HepG2 (cell line): Measurements from ENCODE around the gene CADM3. TPM values are rescaled to one million over a fixed set of nuclear protein-coding genes. Genes with fewer than 3 reads are reported as not detected.

ENCODE experiments used
- ATAC-seq: fragments of 200-7000 bp; cut with Tn5 transposase; 3 replicates; pipeline ENCODE4 v1.9.1; 2020; ENCODE audit warnings: mild to moderate bottlenecking, moderate library complexity
- BruUV-seq: library from RNA; stranded (reverse); fragments of 400-500 nt; replicated peaks from 2 replicates; lab custom pipeline; 2021; lab: Mats Ljungman, UMichigan
- CTCF ChIA-PET: fragments of 300-600 bp; formaldehyde crosslinking; extraction: SDS; loops from one replicate; lab custom pipeline; 2021; ENCODE audit warnings: low total read pairs, inconsistent platforms, low intra/inter-chr PET ratio; lab: Yijun Ruan, JAX
- POLR2A ChIA-PET: fragments of 350-600 bp; sonication (Branson Sonifier 250); formaldehyde crosslinking; loops from one replicate; lab custom pipeline; 2020; ENCODE audit warnings: antibody characterized with exemption, inconsistent platforms; lab: Yijun Ruan, JAX
- DNase-seq: peaks from one replicate; pipeline ENCODE4 v3.0.0-alpha.2; 2015; ENCODE audit warnings: low spot score
- FAIRE-seq: peaks from 3 replicates; lab custom pipeline; 2011; peaks lifted over from hg19 to GRCh38; lab: Jason Lieb, UNC
- H2AFZ ChIP-seq: one replicate; pipeline ENCODE4 v1.6.1; 2011; ENCODE audit warnings: low read length, inconsistent platforms
- H3K27ac ChIP-seq: fragments of 300-600 bp; 3 replicates; pipeline ENCODE4 v1.8.0; 2011; ENCODE audit warnings: mixed run types, mild to moderate bottlenecking, mixed read lengths, low read length, inconsistent platforms; ENCODE audit not compliant: insufficient read depth; ENCODE audit errors: extremely low read length
- H3K27me3 ChIP-seq, 2 experiments: fragments of 200-600 bp in 1 of 2; 2 replicates in 1 of 2; 3 replicates in 1 of 2; pipeline versions ENCODE4 v1.6.0 to v1.8.0; 2011; ENCODE audit warnings: low read length in 2 of 2, mild to moderate bottlenecking in 2 of 2, moderate library complexity in 2 of 2, inconsistent platforms in 1 of 2; ENCODE audit not compliant: insufficient read depth in 2 of 2, control insufficient read depth in 1 of 2
- H3K36me3 ChIP-seq, 2 experiments: fragments of 200-600 bp in 1 of 2; replicated peaks in 1 of 2; 2 replicates in 1 of 2; 3 replicates in 1 of 2; pipeline versions ENCODE4 v1.5.1 to v1.8.0; 2011; ENCODE audit warnings: low read length in 2 of 2, inconsistent platforms in 1 of 2; ENCODE audit not compliant: insufficient read depth in 2 of 2, control insufficient read depth in 1 of 2
- H3K4me1 ChIP-seq: 2 replicates; pipeline ENCODE4 v1.5.1; 2012; ENCODE audit warnings: low read length, inconsistent platforms; ENCODE audit not compliant: insufficient read depth
- H3K4me2 ChIP-seq: 2 replicates; pipeline ENCODE4 v1.6.0; 2011; ENCODE audit warnings: low read depth, low read length, inconsistent platforms
- H3K4me3 ChIP-seq, 3 experiments: fragments of 200-600 bp in 1 of 3; sonication (generic), shearing (Covaris generic) in 1 of 3; replicated peaks in 1 of 3; 2 replicates each; pipeline ENCODE4 v1.5.1; 2011 to 2016; ENCODE audit warnings: low read length in 3 of 3, inconsistent platforms in 2 of 3, low read depth in 2 of 3, mild to moderate bottlenecking in 2 of 3, control low read depth in 1 of 3, mixed read lengths in 1 of 3; ENCODE audit not compliant: insufficient read depth in 1 of 3
- H3K79me2 ChIP-seq: one replicate; pipeline ENCODE4 v1.6.1; 2011; ENCODE audit warnings: low read length, inconsistent platforms; ENCODE audit not compliant: insufficient read depth
- H3K9ac ChIP-seq: 2 replicates; pipeline ENCODE4 v1.6.0; 2011; ENCODE audit warnings: mild to moderate bottlenecking, low read depth, low read length, inconsistent platforms; ENCODE audit not compliant: insufficient read depth
- H3K9me3 ChIP-seq: 2 replicates; pipeline ENCODE4 v1.5.1; 2012; ENCODE audit warnings: mild to moderate bottlenecking, low read length
- H4K20me1 ChIP-seq: 2 replicates; pipeline ENCODE4 v1.6.0; 2011; ENCODE audit warnings: inconsistent platforms, mild to moderate bottlenecking, low read length, moderate library complexity; ENCODE audit not compliant: insufficient read depth
- ESRRA ChIP-seq: sonication (generic); formaldehyde crosslinking; IDR thresholded peaks from 2 replicates; pipeline ENCODE4 v1.5.1; 2020; ENCODE audit warnings: mild to moderate bottlenecking, low read depth, missing genetic modification reagents
- GTF3A ChIP-seq: sonication (generic); formaldehyde crosslinking; conservative IDR thresholded peaks from 2 replicates; pipeline ENCODE4 v1.4.0; 2020; ENCODE audit warnings: mild to moderate bottlenecking, missing genetic modification reagents
- YEATS4 ChIP-seq: sonication (generic); formaldehyde crosslinking; IDR thresholded peaks from 2 replicates; pipeline ENCODE4 v1.4.0; 2020; ENCODE audit warnings: missing genetic modification reagents, borderline replicate concordance
- ZFYVE20 ChIP-seq: sonication (generic); formaldehyde crosslinking; IDR thresholded peaks from 2 replicates; pipeline ENCODE4 v1.8.0; 2023; ENCODE audit warnings: low read depth, mild to moderate bottlenecking, moderate library complexity, missing genetic modification reagents, borderline replicate concordance
- ZNF10 ChIP-seq: sonication (generic); formaldehyde crosslinking; IDR thresholded peaks from 2 replicates; pipeline ENCODE4 v1.4.0; 2020; ENCODE audit warnings: mild to moderate bottlenecking, low read depth, missing genetic modification reagents, borderline replicate concordance
- ZNF281 ChIP-seq: sonication (generic); formaldehyde crosslinking; IDR thresholded peaks from 2 replicates; pipeline ENCODE4 v1.4.0; 2020; ENCODE audit warnings: missing genetic modification reagents, borderline replicate concordance
- WGBS: methylation state at CpG from one replicate; pipeline ENCODE4 v1.1.6; 2017; ENCODE audit warnings: low lambda C conversion rate; 5-methylcytosine and 5-hydroxymethylcytosine counted together
- in situ Hi-C: cut with HindIII; loops from 2 replicates; pipeline ENCODE4 v1.10.0; 2017; ENCODE audit warnings: low pct_unique_long_range_greater_than_20kb; ENCODE audit not compliant: extremely low pct_ligation_motif_present
- intact Hi-C: fragments of 100-400 bp; cut with micrococcal nuclease; formaldehyde crosslinking; loops from one replicate; pipeline ENCODE4 v1.10.0; 2022; ENCODE audit not compliant: unreplicated experiment
- polyA plus RNA-seq, 8 experiments: library from polyadenylated mRNA; depleted of rRNA in 3 of 8; stranded (reverse) in 7 of 8; unstranded in 1 of 8; fragments of >200 nt; fragmentation: Illumina TruSeq in 4 of 8; extraction: Trizol in 4 of 8; gene quantifications; 2 replicates each; pipeline versions ENCODE4 v1.2.1 to v1.2.3, GENCODE V29; 2011 to 2016; ENCODE audit warnings: low read depth in 4 of 8, missing spikeins in 1 of 8, mixed read lengths in 1 of 8; ENCODE audit not compliant: insufficient read depth in 1 of 8
- total RNA-seq, 5 experiments: library from RNA; depleted of rRNA; stranded (reverse); fragments of >200 nt; fragmentation: Illumina TruSeq; extraction: Trizol; gene quantifications; 2 replicates each; pipeline ENCODE4 v1.2.3, GENCODE V29; 2016; ENCODE audit warnings: low read depth in 1 of 5
- TF ChIP-seq, protein P1 (sequence below): IDR thresholded peaks from 2 replicates; pipeline ENCODE4 v1.6.1; 2016; ENCODE audit warnings: missing genetic modification reagents, missing compliant biosample characterization

CADM3 gene
- total and polyA plus RNA-seq, 2 of the 13 experiments (the other 11 are each of a cell fraction or from before 2014, with no cell fraction given) = not detected

- intact Hi-C loops = no loop called here
- BruUV-seq = no TSS peak
- Histone ChIP-seq H4K20me1 (no peaks in the 10 kb centered on the region), H3K79me2 (no peaks in the 10 kb centered on the region), H3K4me1 (no peaks in the 10 kb centered on the region), H2AFZ (no peak overlapping the region), H3K4me2 (no peak overlapping the region), H3K4me3 (no peak overlapping the region), H3K36me3 (no peaks in the 10 kb centered on the region), H3K27me3 (no peaks in the 10 kb centered on the region; a peak in 1 of 5 replicates), H3K27ac (no peak overlapping the region), H3K9me3 (no peaks in the 10 kb centered on the region), H3K9ac (no peak overlapping the region)
- no peak for DNase-seq
- FAIRE-seq = no peak
- in situ Hi-C loops = no loop called here
- TF ChIP-seq ZNF10 (CRISPR knock-in tag) = no peak
- TF ChIP-seq ZNF281 (CRISPR knock-in tag) = no peak
- TF ChIP-seq ZFYVE20 (CRISPR knock-in tag) = no peak
- no peak for TF ChIP-seq ESRRA (CRISPR knock-in tag)
- TF ChIP-seq YEATS4 (CRISPR knock-in tag) = no peak
- TF ChIP-seq, protein P1, sequence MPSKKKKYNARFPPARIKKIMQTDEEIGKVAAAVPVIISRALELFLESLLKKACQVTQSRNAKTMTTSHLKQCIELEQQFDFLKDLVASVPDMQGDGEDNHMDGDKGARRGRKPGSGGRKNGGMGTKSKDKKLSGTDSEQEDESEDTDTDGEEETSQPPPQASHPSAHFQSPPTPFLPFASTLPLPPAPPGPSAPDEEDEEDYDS (CRISPR knock-in tag) = no peak
- no peak for TF ChIP-seq GTF3A (CRISPR knock-in tag)
- ChIA-PET CTCF (no interaction called here), POLR2A (no interaction called here)
- ATAC-seq = no peak
- WGBS = 12% methylated on average over 5 of the region's 5 CpGs
Observed at GRCh38 chr1:159185121-159185520, 13.7 kb downstream of the CADM3 start.
